HepG2 (cell line): ENCODE measurements around the gene TUBGCP6. TPM values are rescaled to one million over a fixed set of nuclear protein-coding genes. Genes with fewer than 3 reads are reported as not detected.

ENCODE experiments used
- ATAC-seq: fragments of 200-7000 bp; cut with Tn5 transposase; 3 replicates; pipeline ENCODE4 v1.9.1; 2020; ENCODE audit warnings: mild to moderate bottlenecking, moderate library complexity
- BruUV-seq: library from RNA; stranded (reverse); fragments of 400-500 nt; replicated peaks from 2 replicates; lab custom pipeline; 2021; lab: Mats Ljungman, UMichigan
- CTCF ChIA-PET: fragments of 300-600 bp; formaldehyde crosslinking; extraction: SDS; loops from one replicate; lab custom pipeline; 2021; ENCODE audit warnings: low total read pairs, inconsistent platforms, low intra/inter-chr PET ratio; lab: Yijun Ruan, JAX
- POLR2A ChIA-PET: fragments of 350-600 bp; sonication (Branson Sonifier 250); formaldehyde crosslinking; loops from one replicate; lab custom pipeline; 2020; ENCODE audit warnings: antibody characterized with exemption, inconsistent platforms; lab: Yijun Ruan, JAX
- DNase-seq: peaks from one replicate; pipeline ENCODE4 v3.0.0-alpha.2; 2015; ENCODE audit warnings: low spot score
- FAIRE-seq: peaks from 3 replicates; lab custom pipeline; 2011; peaks lifted over from hg19 to GRCh38; lab: Jason Lieb, UNC
- H2AFZ ChIP-seq: one replicate; pipeline ENCODE4 v1.6.1; 2011; ENCODE audit warnings: low read length, inconsistent platforms
- H3K27ac ChIP-seq: fragments of 300-600 bp; 3 replicates; pipeline ENCODE4 v1.8.0; 2011; ENCODE audit warnings: mixed run types, mild to moderate bottlenecking, mixed read lengths, low read length, inconsistent platforms; ENCODE audit not compliant: insufficient read depth; ENCODE audit errors: extremely low read length
- H3K27me3 ChIP-seq, 2 experiments: fragments of 200-600 bp in 1 of 2; 2 replicates in 1 of 2; 3 replicates in 1 of 2; pipeline versions ENCODE4 v1.6.0 to v1.8.0; 2011; ENCODE audit warnings: low read length in 2 of 2, mild to moderate bottlenecking in 2 of 2, moderate library complexity in 2 of 2, inconsistent platforms in 1 of 2; ENCODE audit not compliant: insufficient read depth in 2 of 2, control insufficient read depth in 1 of 2
- H3K36me3 ChIP-seq, 2 experiments: fragments of 200-600 bp in 1 of 2; replicated peaks in 1 of 2; 2 replicates in 1 of 2; 3 replicates in 1 of 2; pipeline versions ENCODE4 v1.5.1 to v1.8.0; 2011; ENCODE audit warnings: low read length in 2 of 2, inconsistent platforms in 1 of 2; ENCODE audit not compliant: insufficient read depth in 2 of 2, control insufficient read depth in 1 of 2
- H3K4me1 ChIP-seq: 2 replicates; pipeline ENCODE4 v1.5.1; 2012; ENCODE audit warnings: low read length, inconsistent platforms; ENCODE audit not compliant: insufficient read depth
- H3K4me2 ChIP-seq: 2 replicates; pipeline ENCODE4 v1.6.0; 2011; ENCODE audit warnings: low read depth, low read length, inconsistent platforms
- H3K4me3 ChIP-seq, 3 experiments: fragments of 200-600 bp in 1 of 3; sonication (generic), shearing (Covaris generic) in 1 of 3; replicated peaks in 1 of 3; 2 replicates each; pipeline ENCODE4 v1.5.1; 2011 to 2016; ENCODE audit warnings: low read length in 3 of 3, inconsistent platforms in 2 of 3, low read depth in 2 of 3, mild to moderate bottlenecking in 2 of 3, control low read depth in 1 of 3, mixed read lengths in 1 of 3; ENCODE audit not compliant: insufficient read depth in 1 of 3
- H3K79me2 ChIP-seq: one replicate; pipeline ENCODE4 v1.6.1; 2011; ENCODE audit warnings: low read length, inconsistent platforms; ENCODE audit not compliant: insufficient read depth
- H3K9ac ChIP-seq: 2 replicates; pipeline ENCODE4 v1.6.0; 2011; ENCODE audit warnings: mild to moderate bottlenecking, low read depth, low read length, inconsistent platforms; ENCODE audit not compliant: insufficient read depth
- H3K9me3 ChIP-seq: 2 replicates; pipeline ENCODE4 v1.5.1; 2012; ENCODE audit warnings: mild to moderate bottlenecking, low read length
- H4K20me1 ChIP-seq: 2 replicates; pipeline ENCODE4 v1.6.0; 2011; ENCODE audit warnings: inconsistent platforms, mild to moderate bottlenecking, low read length, moderate library complexity; ENCODE audit not compliant: insufficient read depth
- ARNT ChIP-seq: fragments of 450-650 bp; IDR thresholded peaks from 2 replicates; pipeline ENCODE4 v1.6.1; 2017
- CHD2 ChIP-seq: IDR thresholded peaks from 2 replicates; pipeline ENCODE4 v1.6.1; 2011; ENCODE audit warnings: low read depth, low read length, improper control_type of control experiment
- HOXA3 ChIP-seq: sonication (generic); formaldehyde crosslinking; IDR thresholded peaks from 2 replicates; pipeline ENCODE4 v1.5.0; 2020; ENCODE audit warnings: missing genetic modification reagents
- PCBP1 ChIP-seq: fragments of 200-400 bp; formaldehyde crosslinking; IDR thresholded peaks from 2 replicates; pipeline ENCODE4 v1.6.1; 2017; ENCODE audit warnings: mild to moderate bottlenecking, low read depth, low read length, borderline replicate concordance
- ZFP90 ChIP-seq: sonication (generic); formaldehyde crosslinking; IDR thresholded peaks from 2 replicates; pipeline ENCODE4 v1.8.0; 2022; ENCODE audit warnings: missing genetic modification reagents, mild to moderate bottlenecking, inconsistent platforms, borderline replicate concordance
- ZSCAN22 ChIP-seq: sonication (generic); formaldehyde crosslinking; IDR thresholded peaks from 2 replicates; pipeline ENCODE4 v1.4.0; 2020; ENCODE audit warnings: mild to moderate bottlenecking, missing genetic modification reagents
- ZZZ3 ChIP-seq: sonication (generic); formaldehyde crosslinking; IDR thresholded peaks from 2 replicates; pipeline ENCODE4 v1.4.0; 2020; ENCODE audit warnings: missing genetic modification reagents, mild to moderate bottlenecking, borderline replicate concordance
- WGBS: methylation state at CpG from one replicate; pipeline ENCODE4 v1.1.6; 2017; ENCODE audit warnings: low lambda C conversion rate; 5-methylcytosine and 5-hydroxymethylcytosine counted together
- in situ Hi-C: cut with HindIII; loops from 2 replicates; pipeline ENCODE4 v1.10.0; 2017; ENCODE audit warnings: low pct_unique_long_range_greater_than_20kb; ENCODE audit not compliant: extremely low pct_ligation_motif_present
- intact Hi-C: fragments of 100-400 bp; cut with micrococcal nuclease; formaldehyde crosslinking; loops from one replicate; pipeline ENCODE4 v1.10.0; 2022; ENCODE audit not compliant: unreplicated experiment
- polyA plus RNA-seq, 8 experiments: library from polyadenylated mRNA; depleted of rRNA in 3 of 8; stranded (reverse) in 7 of 8; unstranded in 1 of 8; fragments of >200 nt; fragmentation: Illumina TruSeq in 4 of 8; extraction: Trizol in 4 of 8; gene quantifications; 2 replicates each; pipeline versions ENCODE4 v1.2.1 to v1.2.3, GENCODE V29; 2011 to 2016; ENCODE audit warnings: low read depth in 4 of 8, missing spikeins in 1 of 8, mixed read lengths in 1 of 8; ENCODE audit not compliant: insufficient read depth in 1 of 8
- total RNA-seq, 5 experiments: library from RNA; depleted of rRNA; stranded (reverse); fragments of >200 nt; fragmentation: Illumina TruSeq; extraction: Trizol; gene quantifications; 2 replicates each; pipeline ENCODE4 v1.2.3, GENCODE V29; 2016; ENCODE audit warnings: low read depth in 1 of 5
- TF ChIP-seq, protein P1 (sequence below): sonication (generic); formaldehyde crosslinking; IDR thresholded peaks from 2 replicates; pipeline ENCODE4 v1.4.0; 2020; ENCODE audit warnings: missing genetic modification reagents

Gene TUBGCP6
- total and polyA plus RNA-seq, 2 of the 13 experiments (the other 11 are each of a cell fraction or from before 2014, with no cell fraction given), result 14.6 to 15.7 TPM

DNA sequence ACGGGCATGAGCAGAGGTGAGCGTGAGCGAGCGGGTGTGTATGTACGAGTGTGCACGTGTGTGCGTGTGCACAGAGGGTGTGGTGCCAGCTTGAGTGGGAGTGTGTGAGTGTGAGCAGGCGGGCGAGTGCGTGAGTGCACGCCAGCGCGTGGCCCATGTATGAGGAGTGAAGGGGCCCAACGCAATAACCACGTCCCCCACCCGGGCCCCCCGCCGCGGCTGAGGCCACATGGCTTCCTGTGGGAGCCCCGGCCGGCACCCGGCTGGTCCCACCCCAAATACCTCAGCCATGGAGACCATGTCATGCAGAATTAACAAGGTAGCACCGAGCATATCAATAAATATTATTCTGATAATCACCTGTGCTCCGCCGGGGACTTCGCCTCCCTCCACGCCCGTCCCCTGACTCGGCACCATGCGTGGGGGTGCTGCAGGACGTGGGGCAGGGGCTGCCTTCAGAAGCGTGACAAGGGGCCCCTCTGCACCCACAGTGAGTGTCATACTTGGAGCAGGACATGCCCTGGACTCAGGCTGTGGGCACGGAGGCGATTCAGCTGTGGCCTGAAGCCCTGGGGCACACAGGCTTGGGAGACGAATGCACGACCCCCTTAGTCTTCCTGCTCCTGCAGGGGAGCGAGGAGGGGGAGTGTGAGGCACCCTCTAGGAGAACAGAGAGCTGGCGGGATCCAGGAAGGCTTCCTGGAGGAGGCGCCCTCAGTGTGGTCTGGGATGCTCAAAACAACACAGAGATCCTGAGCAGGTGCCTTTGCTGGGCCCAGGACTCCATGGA lies 64.7 kb downstream of the TUBGCP6 start:
- Histone ChIP-seq H3K4me2 (no peak overlapping the region), H3K9me3 (no peaks in the 10 kb centered on the region), H4K20me1 (no peaks in the 10 kb centered on the region), H3K9ac (no peak overlapping the region), H2AFZ (no peak overlapping the region), H3K4me1 (peaks cover 27% of the 10 kb centered on the region), H3K36me3 (no peaks in the 10 kb centered on the region)
- DNase-seq, result no peak
- intact Hi-C loops, result no loop called here
- POLR2A ChIA-PET, result no interaction called here
- TF ChIP-seq ZSCAN22 (no peak), ZFP90 (CRISPR knock-in tag) (no peak), CHD2 (no peak), ARNT (no peak), ZZZ3 (CRISPR knock-in tag) (no peak), HOXA3 (CRISPR knock-in tag) (0 out of 2 replicates have a peak, but pooled peaks have one; percentile 5), PCBP1 (no peak)
- TF ChIP-seq, protein P1, sequence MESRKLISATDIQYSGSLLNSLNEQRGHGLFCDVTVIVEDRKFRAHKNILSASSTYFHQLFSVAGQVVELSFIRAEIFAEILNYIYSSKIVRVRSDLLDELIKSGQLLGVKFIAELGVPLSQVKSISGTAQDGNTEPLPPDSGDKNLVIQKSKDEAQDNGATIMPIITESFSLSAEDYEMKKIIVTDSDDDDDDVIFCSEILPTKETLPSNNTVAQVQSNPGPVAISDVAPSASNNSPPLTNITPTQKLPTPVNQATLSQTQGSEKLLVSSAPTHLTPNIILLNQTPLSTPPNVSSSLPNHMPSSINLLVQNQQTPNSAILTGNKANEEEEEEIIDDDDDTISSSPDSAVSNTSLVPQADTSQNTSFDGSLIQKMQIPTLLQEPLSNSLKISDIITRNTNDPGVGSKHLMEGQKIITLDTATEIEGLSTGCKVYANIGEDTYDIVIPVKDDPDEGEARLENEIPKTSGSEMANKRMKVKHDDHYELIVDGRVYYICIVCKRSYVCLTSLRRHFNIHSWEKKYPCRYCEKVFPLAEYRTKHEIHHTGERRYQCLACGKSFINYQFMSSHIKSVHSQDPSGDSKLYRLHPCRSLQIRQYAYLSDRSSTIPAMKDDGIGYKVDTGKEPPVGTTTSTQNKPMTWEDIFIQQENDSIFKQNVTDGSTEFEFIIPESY (CRISPR knock-in tag), result peak; percentile 57; the same call in 1 of the 2 replicates
- TF ChIP-seq, all 625 proteins: peak for 2
- no peak overlapping the region for H3K4me3 ChIP-seq
- H3K79me2 ChIP-seq, result no peaks in the 10 kb centered on the region
- BruUV-seq, result no TSS peak
- in situ Hi-C loops, result no loop called here
- no peak overlapping the region for H3K27ac ChIP-seq
- CTCF ChIA-PET, result no interaction called here
- 87% methylated on average over 23 of the region's 39 CpGs for WGBS
- ATAC-seq, result no peak
- no peak for FAIRE-seq
- no peaks in the 10 kb centered on the region; a peak in 1 of 5 replicates for H3K27me3 ChIP-seq
